Osteoblast (primary cell): ENCODE data around the gene MBNL3. TPM values are rescaled to one million over a fixed set of nuclear protein-coding genes. Genes with fewer than 3 reads are reported as not detected.
A peak's percentile ranks its signal among the peaks of the same experiment; 100 is the strongest.
"Not testable (repeated sequence)": the region's sequence is repeated elsewhere in the genome, so short reads cannot be mapped to it uniquely, and the experiment has no call there.

ENCODE experiments used
- DNase-seq: peaks from one replicate; pipeline ENCODE4 v3.0.0; 2011; ENCODE audit warnings: low spot score, mixed read lengths; ENCODE audit not compliant: insufficient read length; ENCODE audit errors: missing footprints
- H2AFZ ChIP-seq: 2 replicates; pipeline ENCODE4 v1.6.0; 2011; ENCODE audit warnings: mild to moderate bottlenecking, low read length
- H3K27ac ChIP-seq: 2 replicates; pipeline ENCODE4 v1.5.1; 2011; ENCODE audit warnings: mild to moderate bottlenecking, low read depth, low read length, moderate library complexity
- H3K27me3 ChIP-seq: 2 replicates; pipeline ENCODE4 v1.6.0; 2012; ENCODE audit warnings: mild to moderate bottlenecking, control low read depth, inconsistent platforms, low read length, moderate library complexity; ENCODE audit not compliant: insufficient read depth
- H3K36me3 ChIP-seq: 2 replicates; pipeline ENCODE4 v1.5.1; 2011; ENCODE audit warnings: mild to moderate bottlenecking, low read length, control low read depth, moderate library complexity; ENCODE audit not compliant: insufficient read depth
- H3K4me1 ChIP-seq: 2 replicates; pipeline ENCODE4 v1.5.1; 2011; ENCODE audit warnings: mild to moderate bottlenecking, low read length, control low read depth, moderate library complexity; ENCODE audit not compliant: insufficient read depth
- H3K4me2 ChIP-seq: 2 replicates; pipeline ENCODE4 v1.6.0; 2011; ENCODE audit warnings: mild to moderate bottlenecking, low read length; ENCODE audit not compliant: insufficient read depth
- H3K4me3 ChIP-seq: fragments of 200-600 bp; sonication (generic); 3 replicates; pipeline ENCODE4 v1.5.1; 2012; ENCODE audit warnings: mild to moderate bottlenecking, low read length, inconsistent platforms; ENCODE audit not compliant: insufficient read depth
- H3K79me2 ChIP-seq: 2 replicates; pipeline ENCODE4 v1.6.0; 2012; ENCODE audit warnings: mild to moderate bottlenecking, low read length, control low read depth, inconsistent platforms; ENCODE audit not compliant: insufficient read depth
- H3K9me3 ChIP-seq: 2 replicates; pipeline ENCODE4 v1.5.1; 2011; ENCODE audit warnings: low read depth, low read length, control low read depth
- H4K20me1 ChIP-seq: 2 replicates; pipeline ENCODE4 v1.6.0; 2012; ENCODE audit warnings: mild to moderate bottlenecking, low read length, control low read depth; ENCODE audit not compliant: insufficient read depth
- total RNA-seq: library from RNA; depleted of rRNA; stranded (reverse); fragments of >200 nt; gene quantifications from 2 replicates; pipeline ENCODE4 v1.2.3, GENCODE V29; 2012
- TF ChIP-seq, protein P1 (sequence below): IDR thresholded peaks from 2 replicates; pipeline ENCODE4 v1.5.1; 2011; ENCODE audit warnings: mild to moderate bottlenecking, low read depth, low read length, moderate library complexity; ENCODE audit errors: extremely low read depth

MBNL3 gene
- total RNA-seq, 1 donor: 1.8 TPM

DNA sequence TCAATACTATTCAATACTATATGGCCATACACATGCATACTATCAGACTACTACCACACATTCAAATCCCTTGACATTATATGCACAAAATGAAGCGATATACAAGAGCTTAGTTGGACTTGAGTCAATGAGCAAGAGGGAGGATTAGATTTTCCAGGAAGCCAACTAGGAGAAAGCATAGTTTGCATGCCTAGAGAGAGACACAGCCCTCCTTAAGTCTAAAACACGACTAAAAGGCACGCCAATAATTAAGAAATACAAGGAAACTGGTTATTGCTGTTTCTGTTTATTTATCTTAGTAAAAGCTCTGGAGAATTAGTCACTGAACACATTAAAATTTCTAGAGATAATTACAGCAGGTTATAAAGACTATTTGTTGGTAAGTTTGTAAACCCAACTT, 21.8 kb downstream of the MBNL3 start:
- TF ChIP-seq, protein P1, sequence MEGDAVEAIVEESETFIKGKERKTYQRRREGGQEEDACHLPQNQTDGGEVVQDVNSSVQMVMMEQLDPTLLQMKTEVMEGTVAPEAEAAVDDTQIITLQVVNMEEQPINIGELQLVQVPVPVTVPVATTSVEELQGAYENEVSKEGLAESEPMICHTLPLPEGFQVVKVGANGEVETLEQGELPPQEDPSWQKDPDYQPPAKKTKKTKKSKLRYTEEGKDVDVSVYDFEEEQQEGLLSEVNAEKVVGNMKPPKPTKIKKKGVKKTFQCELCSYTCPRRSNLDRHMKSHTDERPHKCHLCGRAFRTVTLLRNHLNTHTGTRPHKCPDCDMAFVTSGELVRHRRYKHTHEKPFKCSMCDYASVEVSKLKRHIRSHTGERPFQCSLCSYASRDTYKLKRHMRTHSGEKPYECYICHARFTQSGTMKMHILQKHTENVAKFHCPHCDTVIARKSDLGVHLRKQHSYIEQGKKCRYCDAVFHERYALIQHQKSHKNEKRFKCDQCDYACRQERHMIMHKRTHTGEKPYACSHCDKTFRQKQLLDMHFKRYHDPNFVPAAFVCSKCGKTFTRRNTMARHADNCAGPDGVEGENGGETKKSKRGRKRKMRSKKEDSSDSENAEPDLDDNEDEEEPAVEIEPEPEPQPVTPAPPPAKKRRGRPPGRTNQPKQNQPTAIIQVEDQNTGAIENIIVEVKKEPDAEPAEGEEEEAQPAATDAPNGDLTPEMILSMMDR: no peak
- Histone ChIP-seq H3K4me3 (no peak overlapping the region), H3K36me3 (no peaks in the 10 kb centered on the region), H2AFZ (no peak overlapping the region), H4K20me1 (no peaks in the 10 kb centered on the region), H3K27me3 (no peaks in the 10 kb centered on the region), H3K27ac (no peak overlapping the region), H3K4me2 (no peak overlapping the region), H3K9me3 (no peaks in the 10 kb centered on the region), H3K4me1 (no peaks in the 10 kb centered on the region), H3K79me2 (no peaks in the 10 kb centered on the region)
- DNase-seq: no peak

DNA sequence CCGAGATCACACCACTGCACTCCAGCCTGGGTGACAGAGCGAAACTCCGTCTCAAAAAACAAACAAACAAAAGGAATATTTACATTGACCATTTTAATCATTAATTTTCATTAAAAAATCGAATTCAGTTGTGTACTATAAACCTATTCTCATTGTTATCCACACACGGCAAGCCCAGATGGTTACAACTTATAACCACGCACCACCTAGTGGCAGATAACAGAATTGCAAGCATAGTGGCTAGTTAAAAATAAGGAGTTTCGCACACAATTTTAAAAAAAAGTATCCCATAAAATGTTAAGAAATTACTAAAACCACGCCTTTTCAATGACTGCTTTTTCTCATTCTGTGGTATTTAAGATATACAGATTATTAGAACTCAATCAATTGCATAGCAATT, 25.4 kb downstream of the MBNL3 start:
- peak; percentile 38 for DNase-seq
- no peak overlapping the region for H3K27ac ChIP-seq
- no peaks in the 10 kb centered on the region for H3K9me3 ChIP-seq
- H4K20me1 ChIP-seq: no peaks in the 10 kb centered on the region
- H2AFZ ChIP-seq: no peak overlapping the region
- no peaks in the 10 kb centered on the region for H3K27me3 ChIP-seq
- no peak overlapping the region for H3K4me3 ChIP-seq
- TF ChIP-seq, protein P1: peak; percentile 35
- no peak overlapping the region for H3K4me2 ChIP-seq
- no peaks in the 10 kb centered on the region for H3K36me3 ChIP-seq
- H3K4me1 ChIP-seq: no peaks in the 10 kb centered on the region
- H3K79me2 ChIP-seq: no peaks in the 10 kb centered on the region

DNA sequence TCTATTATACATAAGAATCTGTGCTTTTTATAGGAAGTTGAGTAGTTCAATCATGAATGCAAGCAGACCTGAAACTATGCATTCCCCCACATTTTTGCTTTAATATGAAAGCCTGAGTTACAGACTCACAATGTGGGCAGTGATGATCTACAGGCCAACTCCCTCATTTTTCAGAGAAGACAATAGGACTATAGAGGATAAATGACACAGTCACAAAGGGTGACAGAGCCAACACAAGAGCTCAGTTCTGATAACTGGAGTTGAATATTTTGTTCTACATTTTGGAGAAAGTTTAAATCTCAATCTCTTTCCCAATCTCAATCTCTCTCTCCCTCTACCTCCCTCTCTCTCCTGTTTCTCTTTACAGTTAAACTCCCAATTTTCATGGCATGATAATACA, 27.0 kb downstream of the MBNL3 start:
- no peak overlapping the region for H3K4me3 ChIP-seq
- H3K4me2 ChIP-seq: no peak overlapping the region
- no peak overlapping the region for H3K27ac ChIP-seq
- H3K4me1 ChIP-seq: no peaks in the 10 kb centered on the region
- no peaks in the 10 kb centered on the region for H3K27me3 ChIP-seq
- H3K9me3 ChIP-seq: no peaks in the 10 kb centered on the region
- no peaks in the 10 kb centered on the region for H4K20me1 ChIP-seq
- no peak for DNase-seq
- H3K79me2 ChIP-seq: no peaks in the 10 kb centered on the region
- no peak overlapping the region for H2AFZ ChIP-seq
- TF ChIP-seq, protein P1: no peak
- H3K36me3 ChIP-seq: no peaks in the 10 kb centered on the region

DNA sequence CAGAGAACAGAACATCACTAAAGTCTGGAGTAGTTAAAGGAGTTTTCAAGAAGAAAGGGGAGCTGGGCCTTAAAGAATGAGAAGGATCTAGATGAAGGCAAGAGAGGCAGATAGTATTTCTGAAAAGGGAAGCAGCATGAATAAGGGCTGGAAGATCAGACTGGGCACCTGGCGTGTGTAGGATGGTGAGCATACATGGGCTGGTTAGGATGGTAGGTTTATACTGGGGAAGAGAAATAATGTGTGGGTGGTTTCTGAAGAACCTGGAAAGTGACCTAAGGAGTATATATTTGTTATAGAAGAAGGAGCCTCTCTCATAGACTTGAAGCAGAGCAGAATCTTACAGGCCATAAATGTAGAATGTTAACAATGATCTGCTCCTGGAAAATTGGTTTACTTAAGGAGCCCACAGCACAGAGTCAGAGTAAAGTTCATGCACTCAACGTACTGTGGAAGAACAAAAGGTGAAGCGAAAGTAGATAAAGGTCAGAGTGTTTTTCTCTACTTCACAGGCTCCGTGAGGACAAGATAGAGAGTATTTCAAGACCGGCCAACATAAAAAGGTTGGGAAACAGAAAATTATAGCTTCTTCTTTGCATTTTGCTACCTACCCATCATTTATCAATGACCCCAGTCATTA, 35.8 kb downstream of the MBNL3 start:
- Histone ChIP-seq H3K27me3 (peaks cover 3% of the 10 kb centered on the region), H3K4me1 (no peaks in the 10 kb centered on the region), H3K4me3 (no peak overlapping the region), H3K4me2 (no peak overlapping the region), H4K20me1 (no peaks in the 10 kb centered on the region), H3K79me2 (no peaks in the 10 kb centered on the region), H3K36me3 (no peaks in the 10 kb centered on the region), H3K27ac (no peak overlapping the region), H3K9me3 (no peaks in the 10 kb centered on the region), H2AFZ (no peak overlapping the region)
- TF ChIP-seq, protein P1: no peak
- DNase-seq: no peak

DNA sequence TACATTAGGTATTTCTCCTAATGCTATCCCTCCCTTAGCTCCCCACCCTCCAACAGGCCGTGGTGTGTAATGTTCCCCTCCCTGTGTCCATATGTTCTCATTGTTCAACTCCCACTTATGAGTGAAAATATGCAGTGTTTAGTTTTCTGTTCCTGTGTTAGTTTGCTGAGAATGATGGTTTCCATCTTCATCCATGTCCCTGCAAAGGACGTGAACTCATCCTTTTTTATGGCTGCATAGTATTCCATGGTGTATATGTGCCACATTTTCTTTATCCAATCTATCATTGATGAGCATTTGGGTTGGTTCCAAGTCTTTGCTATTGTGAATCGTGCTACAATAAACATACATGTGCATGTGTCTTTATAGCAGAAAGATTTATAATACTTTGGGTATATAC, 42.9 kb downstream of the MBNL3 start:
- H2AFZ ChIP-seq, H3K4me1 ChIP-seq, H4K20me1 ChIP-seq, H3K27ac ChIP-seq, H3K4me3 ChIP-seq, DNase-seq, H3K27me3 ChIP-seq, H3K79me2 ChIP-seq, H3K36me3 ChIP-seq, H3K4me2 ChIP-seq, H3K9me3 ChIP-seq: not testable (repeated sequence)
